A673 (cell line): ENCODE results near the gene COPE.

Experiments used
- CTCF ChIP-seq: fragments of 300-800, 200-600 bp; sonication (generic); conservative IDR thresholded peaks from 2 replicates; pipeline ENCODE4 v1.5.1; 2017; ENCODE audit warnings: low read depth, mild to moderate bottlenecking, antibody characterized with exemption, low read length, moderate library complexity, mixed read lengths
- EZH2 ChIP-seq: fragments of 200-600 bp; sonication (generic); IDR thresholded peaks from 2 replicates; pipeline ENCODE4 v1.6.1; 2017; ENCODE audit warnings: borderline replicate concordance, low read depth, mild to moderate bottlenecking, mixed read lengths, antibody characterized with exemption, low read length; ENCODE audit not compliant: poor library complexity, severe bottlenecking

GRCh38 chr19:18899624-18900560, 19.3 kb downstream of the COPE start:
- no peak for TF ChIP-seq EZH2
- TF ChIP-seq CTCF = no peak
